Activated T-cell treated with anti-CD3 and anti-CD28 coated beads for 24 hours (primary cell): ENCODE measurements around the gene TRIM39.
A peak's percentile ranks its signal among the peaks of the same experiment; 100 is the strongest.
"Not testable (repeated sequence)": the region's sequence is repeated elsewhere in the genome, so short reads cannot be mapped to it uniquely, and the experiment has no call there.

Source experiments
- DNase-seq: peaks from one replicate; pipeline ENCODE4 v3.0.0-alpha.2; 2020; ENCODE audit warnings: low read depth

TRIM39 gene

DNA sequence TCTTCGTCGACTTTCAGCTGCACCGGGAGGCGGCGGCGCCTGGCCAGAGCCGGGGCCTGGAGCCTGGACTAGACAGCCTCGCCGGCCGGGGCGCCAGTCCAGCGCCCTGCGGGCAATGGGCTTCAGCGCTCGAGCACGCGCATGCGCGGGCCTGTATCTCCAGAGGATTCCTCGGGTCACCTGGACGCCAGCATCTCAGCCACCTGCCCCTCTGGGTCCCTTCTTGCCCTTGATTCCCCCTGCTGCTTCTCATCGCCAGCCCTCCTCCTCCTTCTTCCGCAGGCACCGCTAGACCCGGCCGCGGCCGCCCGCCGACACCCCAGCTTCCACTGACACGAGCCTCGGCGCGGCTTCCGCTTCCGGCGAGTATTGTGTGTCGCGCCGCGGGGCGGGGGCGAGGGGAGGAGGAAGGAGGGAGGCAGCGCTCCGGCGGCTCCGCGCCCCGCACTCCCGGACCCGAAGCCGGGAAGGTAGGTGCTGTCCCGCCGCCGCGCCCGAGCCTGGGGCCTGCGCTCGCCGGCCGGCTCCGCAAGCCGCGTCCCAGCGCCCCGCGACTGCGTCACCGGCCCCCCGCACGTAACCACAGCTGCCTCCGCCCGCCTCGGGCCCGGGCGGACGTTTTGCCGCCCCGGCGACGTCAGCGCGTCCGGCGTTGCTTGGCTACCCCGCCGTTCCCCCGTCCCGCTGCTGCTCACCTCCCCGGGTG, at the start of gene TRIM39:
TRIM39 (plus strand) TSS at position 402 of the 706 bp plus-strand sequence. CDS start 2,391 bp downstream, outside the sequence.
- DNase-seq, result peak; percentile 82

DNA sequence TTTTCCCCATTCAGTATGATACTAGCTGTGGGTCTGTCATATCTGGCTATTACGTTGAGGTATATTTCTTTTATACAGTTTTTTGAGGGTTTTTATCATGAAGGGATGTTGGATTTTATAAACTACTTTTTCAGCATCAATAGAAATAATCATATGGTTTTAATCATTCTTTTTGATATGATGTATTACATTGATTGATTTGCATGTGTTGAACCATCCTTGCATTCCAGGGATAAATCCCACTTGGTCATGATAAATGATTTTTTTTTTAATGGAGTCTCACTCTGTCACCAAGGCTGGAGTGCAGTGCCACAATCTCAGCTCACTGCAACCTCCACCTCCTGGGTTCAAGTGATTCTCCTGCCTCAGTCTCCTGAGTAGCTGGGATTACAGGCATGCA, 45.7 kb upstream of the TRIM39 start:
- DNase-seq, result not testable (repeated sequence)

DNA sequence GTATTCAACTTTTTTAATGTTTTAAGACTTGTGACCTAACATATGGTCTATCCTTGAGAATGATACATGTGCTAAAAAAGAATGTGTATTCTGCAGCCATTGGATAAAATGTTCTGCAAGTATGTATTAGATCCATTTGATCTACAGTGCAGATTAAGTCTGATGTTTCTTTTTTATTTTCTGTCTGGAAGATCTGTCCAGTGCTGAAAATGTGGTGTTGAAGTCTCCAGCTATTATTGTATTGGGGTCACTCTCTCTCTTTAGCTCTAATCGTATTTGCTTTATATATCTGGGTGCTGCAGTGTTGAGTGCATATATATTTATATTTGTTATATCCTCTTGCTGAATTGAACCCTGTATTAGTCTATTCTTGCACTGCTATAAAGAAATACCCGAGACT, 44.2 kb upstream of the TRIM39 start:
- no peak for DNase-seq

DNA sequence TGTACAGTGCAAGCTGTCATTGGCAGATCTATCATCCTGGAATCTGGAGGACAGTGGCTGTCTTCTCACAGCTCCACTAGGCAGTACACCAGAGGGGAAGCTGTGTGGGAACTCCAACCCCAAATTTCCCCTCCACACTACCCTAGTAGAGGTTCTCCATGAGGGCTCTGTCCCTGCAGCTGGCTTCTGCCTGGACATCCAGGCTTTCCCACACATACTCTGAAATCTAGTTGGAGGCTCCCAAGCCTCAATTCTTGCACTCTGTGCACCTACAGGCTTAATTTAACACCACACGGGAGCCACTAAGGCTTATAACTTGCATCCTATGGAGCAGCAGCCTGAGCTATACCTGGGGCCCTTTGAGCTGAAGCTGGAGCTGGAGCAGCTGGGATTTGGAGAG, 43.0 kb upstream of the TRIM39 start:
- no peak for DNase-seq

DNA sequence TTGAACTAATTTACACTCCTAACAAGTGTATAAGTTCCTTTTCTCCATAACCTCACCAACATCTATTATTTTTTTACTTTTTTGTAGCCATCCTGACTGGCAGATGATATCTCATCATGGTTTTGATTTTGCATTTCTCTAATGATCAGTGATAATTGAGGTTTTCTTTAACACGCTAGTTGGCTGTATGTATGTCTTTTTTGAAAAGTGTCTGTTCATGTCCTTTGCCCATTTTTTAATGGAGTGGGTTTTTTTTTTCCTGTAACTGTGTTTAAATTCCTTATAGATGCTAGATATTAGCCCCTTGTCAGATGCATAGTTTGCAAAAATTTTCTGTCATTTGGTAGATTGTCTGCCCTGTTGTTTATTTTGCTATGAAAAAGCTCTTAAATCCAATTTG, 39.6 kb upstream of the TRIM39 start:
- no peak for DNase-seq

DNA sequence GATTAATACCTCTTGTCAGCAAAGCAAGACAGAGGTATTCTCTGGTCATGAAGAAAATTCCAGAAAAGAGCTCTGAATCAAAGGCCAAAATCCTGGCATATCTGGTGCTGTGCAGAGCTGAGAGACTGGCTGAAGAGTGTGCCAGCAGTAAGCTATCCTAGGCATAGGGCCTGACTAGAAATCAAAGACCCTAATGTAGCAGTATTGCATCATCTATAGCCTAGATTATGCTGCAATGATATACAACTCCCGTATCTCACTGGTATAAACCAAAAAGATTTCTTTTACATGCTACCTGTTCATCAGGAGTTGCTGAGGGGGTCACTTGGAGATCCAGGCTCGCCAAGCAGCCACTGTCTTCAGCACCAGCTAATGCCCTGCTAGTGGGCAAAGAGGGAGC, 30.9 kb upstream of the TRIM39 start:
- DNase-seq, result no peak

DNA sequence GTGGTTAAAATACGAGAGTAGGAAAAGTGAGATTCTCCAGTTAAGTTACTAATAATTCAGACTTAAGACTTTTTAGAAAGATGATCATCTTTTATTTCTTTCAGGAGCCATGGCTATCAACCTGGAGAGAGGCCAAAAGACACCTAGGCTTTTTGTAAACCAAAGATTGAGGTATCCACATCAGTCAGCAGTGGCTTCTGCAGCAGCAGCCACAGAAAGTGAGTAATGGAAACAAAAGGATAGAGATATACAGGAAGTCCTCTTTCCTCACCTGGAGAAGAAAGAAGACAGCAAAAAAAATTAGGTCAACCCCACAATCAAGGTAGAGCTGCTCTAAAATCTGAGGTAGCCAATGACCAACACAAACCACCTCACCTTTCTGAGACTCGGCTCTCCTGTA, 22.7 kb upstream of the TRIM39 start:
- no peak for DNase-seq

DNA sequence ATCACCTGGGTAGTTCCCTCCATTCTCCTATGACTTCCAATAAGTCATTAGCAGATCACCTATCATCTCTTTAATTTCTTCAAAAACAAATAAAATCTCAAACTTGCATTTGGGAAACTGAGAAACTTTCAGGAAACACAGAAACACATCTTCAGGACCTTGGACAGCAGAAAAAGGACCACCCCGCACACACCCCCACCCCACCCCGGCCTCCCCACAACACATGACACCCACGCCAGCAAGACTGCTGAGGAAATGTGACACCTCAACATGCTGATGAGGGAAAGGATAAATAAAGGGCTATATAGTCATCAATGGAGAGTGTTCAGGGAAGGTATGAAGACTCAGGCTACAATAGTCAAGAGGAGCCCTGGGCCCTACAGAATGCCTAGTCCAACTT, 15.6 kb upstream of the TRIM39 start:
- no peak for DNase-seq

DNA sequence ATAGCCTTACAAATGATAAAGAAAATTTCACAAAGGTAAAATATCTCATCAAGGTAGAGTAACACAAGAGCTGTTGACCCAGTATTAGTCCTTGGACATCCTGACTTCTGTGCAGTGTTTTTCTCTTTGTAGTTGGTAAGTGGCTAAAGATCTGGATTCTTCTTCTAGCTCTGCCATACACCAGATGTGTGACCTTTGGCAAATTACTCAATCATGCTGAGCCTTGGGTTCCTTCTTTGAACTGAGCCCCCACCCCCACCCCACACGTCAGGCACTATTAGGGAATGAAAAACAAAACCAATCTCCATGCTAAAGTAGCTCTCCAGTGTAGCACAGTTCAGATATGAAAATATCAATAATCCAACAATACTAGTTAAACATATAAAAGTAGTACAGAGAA, 15.1 kb upstream of the TRIM39 start:
- DNase-seq, result no peak

DNA sequence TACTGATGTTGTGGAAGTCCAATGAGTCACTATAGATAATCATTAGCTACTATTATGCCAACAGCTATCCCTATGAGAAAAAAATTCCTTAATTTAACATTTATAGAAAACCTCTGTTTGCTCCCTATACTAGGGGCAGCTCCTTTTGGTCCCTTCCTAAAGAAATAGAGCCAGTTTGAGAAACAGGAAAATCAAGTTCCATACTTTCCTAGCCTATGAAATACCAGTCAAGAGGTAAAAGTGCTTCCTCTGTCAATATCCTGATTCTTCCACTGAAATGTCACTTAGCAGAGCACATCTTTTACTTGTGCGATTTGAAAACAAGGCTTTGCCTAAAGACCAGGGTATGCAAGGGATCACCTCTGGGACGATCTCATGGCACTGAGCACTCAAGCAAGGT, 14.5 kb upstream of the TRIM39 start:
- no peak for DNase-seq

DNA sequence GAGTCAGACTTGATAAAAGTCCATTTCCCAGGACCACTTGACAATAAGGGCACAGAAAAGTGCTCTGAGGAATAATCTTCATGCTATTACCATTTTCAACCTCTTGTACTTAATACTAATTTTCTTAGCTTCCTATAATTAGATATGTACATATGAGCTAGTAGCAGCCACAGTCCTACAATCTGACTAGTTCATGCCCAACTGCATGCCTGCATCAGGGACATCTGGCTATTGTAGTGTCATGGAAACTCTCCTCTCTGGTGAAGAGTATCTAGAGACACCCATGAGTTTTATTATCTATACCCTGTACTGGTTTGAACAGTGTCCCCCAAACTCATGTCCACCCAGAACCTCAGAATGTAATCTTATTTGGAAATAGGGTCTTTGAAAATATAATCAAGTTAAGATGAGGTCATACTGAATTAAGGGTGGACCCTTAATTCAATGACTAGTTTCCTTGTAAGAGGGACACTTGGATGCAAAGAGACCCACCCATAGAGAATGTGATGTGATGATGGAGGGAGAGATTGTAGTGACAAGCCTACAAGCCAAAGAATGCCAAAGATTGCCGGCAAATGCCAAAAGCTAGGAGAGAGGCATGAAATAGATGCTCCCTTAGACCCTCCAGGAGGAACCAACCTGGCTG, 13.9 kb upstream of the TRIM39 start:
- DNase-seq, result no peak

DNA sequence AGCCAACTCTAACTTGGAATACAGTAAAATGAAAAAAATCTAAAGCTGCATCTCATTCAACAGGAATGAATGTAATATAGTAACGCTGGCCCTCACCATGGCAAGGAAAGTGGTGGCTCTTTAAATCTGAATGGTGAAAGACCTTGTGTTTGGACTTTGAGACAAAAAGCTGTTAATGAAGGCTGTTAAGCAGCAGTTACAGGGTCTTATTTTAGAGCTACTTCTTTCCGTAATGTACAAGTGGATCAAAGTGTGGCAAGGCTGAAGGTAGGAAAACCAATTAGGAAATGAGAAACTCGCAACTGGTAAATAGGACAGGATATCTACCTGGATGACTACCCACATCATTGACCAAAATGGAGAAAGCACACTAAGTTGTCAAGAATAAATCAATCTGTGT, 11.6 kb upstream of the TRIM39 start:
- no peak for DNase-seq

DNA sequence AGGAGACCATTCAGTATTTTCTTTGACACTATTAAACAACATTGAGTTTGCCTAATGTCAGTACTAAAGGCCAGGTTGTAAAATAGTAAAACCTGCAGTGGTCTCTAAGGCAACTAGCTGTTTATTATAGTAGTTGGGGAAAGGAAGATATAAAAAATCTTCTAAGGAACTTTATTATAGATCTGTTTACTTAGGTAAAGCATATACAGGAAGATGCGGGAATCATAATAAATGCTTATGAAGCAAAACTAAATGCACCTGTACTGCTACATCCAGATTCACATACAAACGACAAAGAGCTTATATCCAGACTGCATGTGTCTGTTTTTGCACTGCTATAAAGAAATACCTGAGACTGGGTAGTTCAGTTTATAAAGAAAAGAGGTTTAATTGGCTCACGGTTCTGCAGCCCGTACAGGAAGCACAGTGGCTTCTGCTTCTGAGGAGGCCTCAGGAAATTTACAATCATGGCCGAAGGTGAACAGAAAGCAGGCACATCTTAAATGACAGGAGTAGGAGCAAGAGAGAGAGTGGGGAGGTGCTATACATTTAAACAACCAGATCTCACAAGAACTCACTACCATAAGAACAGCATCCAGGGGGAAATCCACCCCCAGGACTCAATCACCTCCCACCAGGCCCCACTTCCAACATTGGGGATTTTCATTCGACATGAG, 8.7 kb upstream of the TRIM39 start:
- DNase-seq, result no peak

DNA sequence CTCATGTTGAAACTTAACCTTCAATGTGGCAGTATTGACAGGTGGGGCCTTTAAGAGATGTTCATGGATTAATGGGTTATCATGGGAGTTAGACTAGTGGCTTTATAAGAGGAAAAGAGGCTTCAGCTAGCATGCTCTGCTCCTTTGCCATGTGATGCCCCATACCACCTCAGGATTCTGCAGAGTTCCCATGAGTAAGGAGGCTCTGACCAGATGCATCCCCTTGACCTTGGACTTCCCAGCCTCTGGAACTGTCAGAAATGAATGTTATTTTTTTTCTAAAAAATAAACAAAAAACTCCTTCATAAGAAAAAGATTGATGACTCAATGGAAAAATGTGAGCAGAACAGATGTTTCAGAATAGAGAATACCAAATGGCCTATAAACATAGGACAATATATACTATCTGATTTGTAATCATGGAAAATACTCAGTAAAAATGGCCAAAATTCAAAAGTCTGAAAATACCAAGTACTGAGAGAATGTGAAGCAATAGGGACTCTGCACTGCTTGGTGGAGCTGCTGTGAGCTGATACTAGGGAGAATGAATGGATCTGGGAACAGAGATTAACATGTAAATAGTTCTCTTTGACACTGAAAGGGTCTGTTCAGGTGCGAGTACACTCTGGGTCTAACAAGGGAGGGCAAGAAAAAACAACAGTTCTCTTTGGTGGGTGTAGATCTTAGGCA, 7.4 kb upstream of the TRIM39 start:
- DNase-seq, result no peak

DNA sequence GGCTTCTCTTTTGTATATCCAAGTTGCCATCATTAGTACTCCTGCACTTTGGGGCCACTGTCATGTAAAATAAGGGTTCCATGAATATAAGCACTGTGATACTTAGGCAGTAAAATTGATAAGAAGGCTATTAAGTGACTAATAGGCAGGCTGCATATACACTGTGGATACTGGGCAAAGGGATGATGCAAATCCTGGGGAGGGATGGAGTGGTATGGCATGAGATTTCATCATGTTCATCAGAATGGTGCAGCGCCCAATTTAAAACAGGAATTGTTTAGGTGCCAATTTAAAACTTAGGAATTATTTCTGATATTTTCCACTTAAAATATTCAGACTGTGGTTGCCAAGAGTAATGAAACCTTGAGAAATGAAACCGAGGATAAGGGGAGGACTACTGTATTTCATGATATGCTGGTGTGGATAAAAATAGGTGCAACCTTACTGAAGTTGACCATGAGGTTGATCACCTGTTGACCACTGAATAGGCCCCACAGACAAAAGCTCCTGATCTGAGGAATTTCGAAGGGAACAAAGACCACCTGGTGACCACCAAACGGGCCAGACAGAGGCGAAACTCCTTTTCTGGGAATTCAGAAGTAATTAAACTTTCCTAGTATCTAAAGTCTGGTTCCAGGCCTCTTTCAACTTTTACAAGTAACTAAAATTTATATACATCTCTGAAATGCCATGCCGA, 4.9 kb upstream of the TRIM39 start:
- DNase-seq, result no peak

DNA sequence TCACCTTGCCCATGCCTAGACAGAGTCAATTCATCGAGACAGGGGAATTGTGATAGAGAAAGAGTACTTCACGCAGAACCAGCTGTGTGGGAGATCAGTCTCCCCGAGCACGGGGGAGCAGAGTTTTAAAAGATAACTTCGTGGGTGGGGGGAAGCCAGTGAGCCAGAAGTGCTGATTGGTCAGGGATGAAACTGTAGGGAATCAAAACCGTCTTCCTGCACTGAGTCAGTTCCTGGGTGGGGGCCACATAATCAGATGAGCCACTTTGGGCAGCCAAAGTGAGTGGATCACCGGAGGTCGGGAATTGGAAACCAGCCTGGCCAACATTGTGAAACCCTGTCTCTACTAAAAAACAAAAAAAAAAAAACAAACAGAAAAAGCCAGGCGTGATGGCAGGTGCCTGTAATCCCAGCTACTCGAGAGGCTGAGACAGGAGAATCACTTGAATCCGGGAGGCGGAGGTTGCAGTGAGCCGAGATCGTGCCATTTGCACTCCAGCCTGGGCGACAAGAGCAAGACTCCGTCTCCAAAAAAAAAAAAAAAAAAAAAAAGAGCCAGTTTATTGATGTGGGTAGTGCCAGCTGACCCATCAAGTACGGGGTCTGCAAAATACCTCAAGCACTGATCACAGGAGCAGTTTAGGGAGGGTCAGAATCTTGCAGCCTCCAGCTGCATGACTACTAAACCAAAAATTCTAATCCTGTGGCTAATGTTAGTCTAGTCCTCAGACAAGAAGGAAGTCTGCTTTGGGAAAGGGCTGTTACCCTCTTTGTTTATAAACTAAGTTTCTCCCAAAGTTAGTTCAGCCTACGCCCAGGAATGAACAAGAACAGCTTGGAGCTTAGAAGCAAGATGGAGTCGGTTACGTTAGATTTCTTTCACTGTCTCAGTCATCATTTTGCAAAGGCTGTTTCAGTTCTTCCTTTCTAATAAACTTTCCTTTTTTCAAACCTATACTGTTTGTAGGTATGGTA, 3.9 kb upstream of the TRIM39 start:
- DNase-seq, result peak; percentile 17

DNA sequence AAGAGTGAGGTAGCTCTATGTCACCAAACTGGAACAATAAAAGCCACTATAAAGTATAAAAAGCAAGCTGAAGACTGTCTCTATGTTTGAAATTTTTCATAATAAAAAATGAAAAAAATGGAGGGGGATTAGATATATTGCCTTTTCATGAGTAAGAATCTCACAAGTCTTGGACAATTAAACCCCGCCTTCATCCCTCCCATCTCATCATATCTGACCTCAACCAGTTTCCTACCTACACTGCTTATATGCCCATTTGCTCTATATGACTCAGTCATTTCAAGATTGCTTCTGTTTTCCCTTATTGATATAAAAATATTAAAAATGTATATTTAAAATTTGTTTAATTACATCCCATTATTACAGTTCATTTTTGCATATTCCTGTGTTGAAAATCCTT, 2.9 kb upstream of the TRIM39 start:
- DNase-seq, result no peak

DNA sequence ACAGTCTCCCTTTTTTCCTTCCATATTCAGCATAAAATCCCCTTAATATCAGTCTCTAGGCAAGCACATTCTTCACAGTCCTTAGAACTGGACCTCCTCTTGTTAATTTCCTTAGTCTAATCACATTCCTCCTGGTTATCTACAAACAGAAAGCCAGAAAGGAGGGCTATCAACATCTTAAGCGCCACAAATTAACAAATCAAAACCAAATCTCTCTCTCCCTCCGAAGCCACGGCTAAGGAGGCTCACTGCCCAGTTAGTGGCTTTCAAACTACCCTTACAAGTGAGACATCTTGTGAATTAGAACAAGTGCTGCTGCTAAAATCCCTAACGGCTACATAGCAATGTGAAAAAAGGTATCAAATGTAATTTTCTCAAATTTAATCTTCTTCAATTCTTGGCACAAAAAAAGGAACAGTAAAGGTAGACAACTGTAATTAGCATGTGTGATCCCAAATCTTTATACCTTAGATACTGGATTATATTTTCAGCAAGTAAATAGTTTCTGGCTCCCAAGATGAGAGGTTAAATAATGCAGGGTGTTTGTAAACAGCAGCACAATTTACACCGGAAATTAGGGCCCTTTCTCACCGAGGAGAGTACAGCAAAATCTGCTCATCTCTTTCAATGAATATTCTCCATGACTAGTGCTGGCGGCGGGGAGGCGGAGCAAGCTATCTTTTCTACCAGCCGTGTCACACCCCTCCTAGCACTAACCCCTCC, 1.4 kb upstream of the TRIM39 start:
- DNase-seq, result peak; percentile 83

DNA sequence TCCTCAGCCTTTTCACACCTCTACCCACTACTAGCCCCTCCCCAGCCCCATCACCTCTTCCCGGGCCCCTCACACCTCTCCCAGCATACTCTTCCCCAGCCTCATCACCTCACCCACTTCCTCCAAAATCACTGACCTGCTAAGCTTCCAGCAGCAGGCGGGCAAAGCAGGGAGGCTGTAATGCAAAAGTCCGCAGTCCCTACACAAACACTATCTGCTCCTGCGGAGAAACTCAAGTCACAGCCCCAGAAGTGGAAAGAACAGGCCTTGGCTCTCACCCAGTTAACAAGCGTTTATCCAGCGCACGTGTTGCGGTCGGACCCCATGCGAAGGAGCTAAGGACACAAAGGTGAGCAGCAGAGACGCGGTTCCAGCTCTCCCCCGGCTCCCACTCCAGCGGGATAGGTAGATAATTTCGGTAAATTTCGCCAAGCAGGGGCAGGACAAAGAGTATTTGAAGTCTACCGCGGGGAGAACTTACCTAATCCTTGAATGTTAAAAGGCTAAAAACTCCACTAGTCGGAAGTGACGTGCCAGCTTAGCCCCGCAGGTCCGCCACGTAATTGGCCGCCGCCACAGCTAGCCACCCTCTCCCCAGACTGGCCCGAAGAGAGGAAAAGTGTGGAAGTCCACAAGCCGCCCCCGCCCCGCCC, 728 bp upstream of the TRIM39 start:
- peak; percentile 63 for DNase-seq

DNA sequence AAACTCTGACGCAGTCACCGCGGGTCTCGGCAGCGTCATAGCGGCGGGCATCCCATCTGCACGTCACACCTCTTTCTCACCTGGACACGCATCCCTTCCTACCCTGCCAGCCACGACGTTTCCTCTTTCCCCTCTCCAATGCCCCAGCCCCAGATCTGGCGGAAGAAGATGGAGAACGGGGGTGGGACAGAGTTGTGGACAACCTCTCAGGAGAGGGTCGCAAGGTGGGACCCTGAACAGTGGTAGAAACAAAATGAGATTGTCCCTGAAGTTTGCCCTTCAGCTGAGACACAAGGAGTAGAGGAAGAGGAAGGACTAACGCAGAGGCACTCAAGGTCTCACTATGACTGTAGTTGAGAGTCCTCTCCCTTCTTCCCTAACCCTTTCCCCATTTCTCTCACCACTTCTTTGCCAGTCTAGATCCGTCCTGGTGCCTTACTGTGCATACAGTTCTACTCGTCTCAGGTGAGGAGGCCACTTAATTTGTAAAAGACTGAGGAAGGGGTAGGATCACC, 562 bp downstream of the TRIM39 start:
- DNase-seq, result no peak
